Activated CD8-positive, alpha-beta memory T cell treated with anti-CD3 and anti-CD28 coated beads, Interleukin-2, amount 50 U/mL, for 1 hour (primary cell): Measurements from ENCODE around the gene MTR.
"Not testable (repeated sequence)": the region's sequence is repeated elsewhere in the genome, so short reads cannot be mapped to it uniquely, and the experiment has no call there.

Experiments
- DNase-seq: peaks from one replicate; pipeline ENCODE4 v3.0.0-alpha.2; 2020; ENCODE audit errors: extremely low read depth

MTR gene

DNA sequence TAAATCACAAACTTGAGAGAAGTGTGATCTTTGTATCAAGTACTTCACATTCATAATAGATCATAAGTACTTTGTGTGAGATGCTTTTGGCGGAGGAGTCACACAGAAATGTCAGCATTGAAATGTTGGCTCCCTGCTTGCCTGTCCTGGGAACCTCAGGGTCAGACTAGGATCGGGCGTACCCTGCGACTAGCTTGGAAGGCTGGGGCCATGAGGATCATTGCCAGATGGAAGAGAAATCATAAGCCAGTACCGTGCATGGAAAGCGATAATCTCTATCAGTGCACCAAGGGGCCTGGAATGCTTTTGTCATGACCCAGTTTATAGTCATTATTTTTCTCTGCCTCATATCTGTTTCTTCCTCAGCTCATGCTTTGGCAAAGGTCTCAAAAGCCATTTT is 35.5 kb downstream of the MTR start:
- DNase-seq: no peak

DNA sequence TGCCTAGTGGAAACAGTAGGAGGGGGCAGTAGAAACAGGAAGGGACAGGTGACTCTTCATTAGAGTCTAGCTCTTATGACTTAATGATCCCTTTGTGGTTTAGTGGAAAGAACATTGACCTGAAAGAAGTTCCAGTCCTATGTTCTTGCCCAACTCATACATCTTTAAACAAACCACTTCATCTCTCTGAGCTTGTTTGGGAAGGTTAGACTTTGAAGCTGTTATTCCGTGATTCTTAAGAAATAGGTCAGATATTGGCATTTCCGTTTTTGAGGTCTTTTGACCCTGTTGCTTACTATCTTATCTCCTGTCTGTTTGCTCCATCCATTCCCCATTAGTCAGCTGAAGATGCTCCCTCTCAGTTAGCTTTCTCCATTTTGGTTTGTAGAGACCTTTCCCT is 38.5 kb downstream of the MTR start:
- DNase-seq: no peak

DNA sequence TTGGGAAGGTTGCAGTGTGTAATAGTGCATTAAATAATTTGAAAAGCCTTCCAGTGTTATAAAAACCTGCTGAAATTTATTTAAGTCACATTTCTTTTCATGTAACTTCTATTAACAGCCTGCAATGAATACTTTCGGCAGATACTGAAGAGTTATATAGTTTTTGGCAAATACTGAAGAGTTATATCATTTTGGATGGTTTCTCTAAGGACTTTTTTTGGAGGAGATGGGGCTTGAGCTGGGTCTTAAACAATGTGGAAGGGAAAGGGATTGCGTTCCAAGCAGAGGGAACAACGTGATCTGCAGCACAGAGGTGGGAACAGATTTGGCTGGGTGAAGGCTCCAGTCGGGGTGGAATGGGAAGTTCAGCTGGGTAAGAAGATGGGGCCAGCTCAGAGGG is 39.8 kb downstream of the MTR start:
- DNase-seq: no peak

DNA sequence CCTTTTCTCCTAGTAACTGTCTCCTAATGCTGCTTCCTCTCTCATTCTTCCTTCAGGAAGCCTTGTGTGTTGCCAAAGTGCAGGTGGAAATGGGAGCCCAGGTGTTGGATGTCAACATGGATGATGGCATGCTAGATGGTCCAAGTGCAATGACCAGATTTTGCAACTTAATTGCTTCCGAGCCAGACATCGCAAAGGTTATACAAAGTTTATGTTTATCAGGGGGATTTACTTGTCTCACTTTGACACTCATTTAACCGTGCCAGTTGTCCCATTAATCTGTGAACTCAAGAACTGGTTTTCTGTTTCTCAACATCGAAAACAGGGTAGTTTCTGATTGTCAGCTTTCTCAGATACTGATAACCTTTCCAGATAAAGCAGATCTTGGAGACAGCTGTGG is 40.4 kb downstream of the MTR start:
- no peak for DNase-seq

DNA sequence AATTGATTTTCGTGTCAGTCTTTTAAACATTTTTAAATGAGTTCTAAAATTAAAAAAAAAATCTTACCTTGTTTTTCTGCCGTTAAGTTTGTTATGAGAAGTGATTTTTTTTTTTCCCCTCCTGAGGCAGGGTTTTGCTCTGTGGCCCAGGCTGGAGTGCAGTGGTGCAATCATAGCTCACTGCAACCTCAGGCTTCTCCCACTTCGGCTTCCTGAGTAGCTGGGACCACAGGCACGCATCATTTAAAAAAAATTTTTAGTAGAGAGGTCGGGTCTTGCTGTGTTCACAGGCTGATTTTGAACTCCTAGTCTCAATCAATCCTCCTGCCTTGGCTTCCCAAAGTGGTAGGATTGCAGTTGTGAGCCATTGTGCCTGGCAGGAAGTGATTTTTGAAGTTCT is 41.1 kb downstream of the MTR start:
- no peak for DNase-seq

DNA sequence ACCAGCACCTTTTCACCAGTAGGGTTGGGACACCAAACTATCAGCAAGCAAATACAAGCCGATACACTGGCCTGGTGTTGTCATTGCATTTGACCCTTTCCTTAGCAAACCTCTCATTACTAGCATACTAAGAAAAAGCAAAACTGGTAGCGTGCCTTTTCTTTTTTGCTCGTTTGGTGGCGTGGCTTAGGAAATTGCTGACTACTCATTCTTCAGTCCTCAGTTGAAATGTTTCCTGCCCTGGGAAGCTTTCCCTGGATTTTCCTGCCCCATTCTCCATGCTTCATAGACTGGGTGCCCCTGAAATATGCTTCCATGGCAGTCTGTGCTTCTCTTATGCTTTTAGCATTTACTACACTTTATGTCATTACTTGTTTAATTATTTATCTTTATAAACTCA is 42.0 kb downstream of the MTR start:
- no peak for DNase-seq

DNA sequence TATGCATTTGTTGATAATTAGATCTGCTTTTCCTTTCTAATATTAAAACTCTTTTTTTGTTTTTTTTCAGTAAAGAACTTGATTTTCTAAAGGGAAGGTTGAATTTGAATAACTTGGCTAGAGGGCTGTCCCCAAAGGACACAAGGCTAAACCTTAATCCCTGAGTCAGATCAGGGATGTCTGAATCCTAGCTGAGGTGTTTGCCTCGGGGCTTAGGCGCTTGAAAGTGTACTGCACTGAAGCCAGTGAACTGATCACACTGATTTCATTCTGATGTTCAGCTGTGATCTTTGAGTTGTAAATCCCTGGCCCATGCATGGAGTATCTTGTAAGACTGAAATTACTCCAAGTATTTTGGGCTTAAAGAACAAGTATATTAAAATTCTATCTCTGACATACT is 42.8 kb downstream of the MTR start:
- DNase-seq: no peak

DNA sequence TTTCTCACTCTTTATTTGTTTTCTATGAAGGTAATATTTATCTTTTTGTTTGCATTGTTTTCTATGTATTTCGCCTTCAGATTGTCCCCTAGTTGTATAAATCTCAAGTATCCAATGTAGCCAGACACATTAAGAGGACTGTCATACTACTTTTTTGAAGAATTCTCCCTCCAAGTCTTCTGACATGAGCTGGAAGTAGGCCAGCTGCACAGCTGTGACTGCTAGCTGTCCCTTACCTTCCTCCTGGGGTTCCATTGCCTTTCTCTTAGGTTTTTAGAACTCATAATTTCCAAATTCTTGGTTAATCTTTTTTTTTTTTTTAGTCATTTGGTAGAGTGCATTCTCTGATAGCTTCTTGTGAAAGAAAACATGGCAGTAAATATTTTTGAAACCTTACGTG is 46.2 kb downstream of the MTR start:
- DNase-seq: no peak

DNA sequence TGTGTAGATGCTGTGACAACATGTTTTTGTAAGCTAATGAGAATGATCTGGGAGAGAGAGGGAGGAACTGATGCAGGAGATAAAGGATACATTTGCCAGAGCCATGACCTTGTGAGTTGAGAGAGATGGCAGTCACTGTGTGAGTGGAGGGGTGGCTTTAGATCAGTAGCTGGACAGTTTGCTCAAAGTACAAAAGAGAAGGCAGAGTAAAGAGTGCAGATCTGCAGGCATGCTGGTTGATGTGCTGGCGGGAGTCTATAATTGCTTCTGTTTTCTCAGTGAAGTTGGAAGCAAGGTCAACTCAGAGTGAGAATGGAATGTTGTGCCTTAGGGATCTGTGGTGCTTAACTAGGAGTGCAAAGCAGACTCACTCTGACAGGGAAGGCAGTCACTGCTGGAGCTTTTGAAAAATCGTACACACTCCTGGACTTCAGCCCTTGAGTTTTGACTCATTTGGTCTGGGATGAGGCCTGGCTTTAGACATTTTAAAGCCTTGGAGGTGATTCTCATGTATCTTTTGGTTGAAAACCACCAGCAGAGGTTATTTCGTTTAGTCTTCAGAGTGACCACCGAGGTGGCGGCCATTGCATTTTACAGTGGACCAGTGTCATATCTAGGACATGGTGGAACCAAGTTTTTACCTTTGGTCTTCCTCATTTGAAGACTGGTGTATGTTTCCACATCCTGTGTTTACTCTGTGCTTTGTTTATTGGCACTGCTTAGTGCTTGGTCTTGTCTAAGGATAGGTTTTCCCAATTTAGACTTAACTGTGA is 49.6 kb downstream of the MTR start:
- DNase-seq: no peak

DNA sequence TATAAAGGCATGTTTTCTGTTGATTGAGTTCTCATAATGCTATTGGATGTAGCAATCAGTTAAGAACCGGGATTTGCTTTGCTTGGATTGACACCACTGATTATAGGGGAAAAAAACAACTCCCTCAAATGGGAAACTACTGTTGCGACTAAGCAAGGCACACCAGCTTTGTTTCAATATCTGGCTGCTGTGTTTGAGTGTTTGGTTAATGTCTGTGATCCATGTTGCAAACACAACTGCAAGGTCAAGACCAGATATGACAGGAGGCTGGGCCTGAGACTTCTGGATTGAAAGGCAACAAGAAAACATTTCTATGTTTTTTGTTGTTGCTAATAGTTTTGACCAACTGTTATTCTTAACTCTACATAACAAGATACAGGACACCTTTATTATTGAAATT is 50.7 kb downstream of the MTR start:
- DNase-seq: no peak

DNA sequence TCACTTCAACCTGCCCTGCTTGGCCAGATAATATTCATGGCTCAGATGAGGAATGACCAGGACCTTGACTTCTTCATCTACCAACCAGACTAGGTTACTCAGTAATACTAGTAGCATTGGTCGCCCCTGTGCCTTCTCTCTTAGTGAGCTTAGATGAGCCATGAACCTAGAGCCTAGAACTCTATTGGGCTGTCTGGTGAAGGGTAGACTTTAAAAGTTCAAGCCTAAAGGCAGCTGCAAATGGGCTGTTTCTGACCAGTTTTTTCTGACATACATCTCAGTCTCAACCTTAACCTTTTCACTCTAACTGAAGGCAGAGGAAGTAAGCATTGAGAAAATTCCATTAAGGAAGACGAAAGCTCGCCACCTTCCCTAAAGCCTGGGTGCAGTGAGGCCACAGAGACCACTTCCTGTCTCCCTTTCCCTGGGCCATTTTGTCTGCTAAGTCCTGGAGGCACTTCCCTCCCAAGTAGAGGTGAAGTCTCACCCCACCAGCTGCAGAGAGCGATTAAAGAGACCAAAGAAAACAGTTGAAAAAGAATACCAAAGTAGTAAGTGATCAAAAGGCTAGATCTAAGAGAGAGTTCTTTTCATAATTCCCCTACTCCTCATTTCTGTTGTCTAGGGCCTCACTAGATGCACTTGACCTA is 53.3 kb downstream of the MTR start:
- no peak for DNase-seq

DNA sequence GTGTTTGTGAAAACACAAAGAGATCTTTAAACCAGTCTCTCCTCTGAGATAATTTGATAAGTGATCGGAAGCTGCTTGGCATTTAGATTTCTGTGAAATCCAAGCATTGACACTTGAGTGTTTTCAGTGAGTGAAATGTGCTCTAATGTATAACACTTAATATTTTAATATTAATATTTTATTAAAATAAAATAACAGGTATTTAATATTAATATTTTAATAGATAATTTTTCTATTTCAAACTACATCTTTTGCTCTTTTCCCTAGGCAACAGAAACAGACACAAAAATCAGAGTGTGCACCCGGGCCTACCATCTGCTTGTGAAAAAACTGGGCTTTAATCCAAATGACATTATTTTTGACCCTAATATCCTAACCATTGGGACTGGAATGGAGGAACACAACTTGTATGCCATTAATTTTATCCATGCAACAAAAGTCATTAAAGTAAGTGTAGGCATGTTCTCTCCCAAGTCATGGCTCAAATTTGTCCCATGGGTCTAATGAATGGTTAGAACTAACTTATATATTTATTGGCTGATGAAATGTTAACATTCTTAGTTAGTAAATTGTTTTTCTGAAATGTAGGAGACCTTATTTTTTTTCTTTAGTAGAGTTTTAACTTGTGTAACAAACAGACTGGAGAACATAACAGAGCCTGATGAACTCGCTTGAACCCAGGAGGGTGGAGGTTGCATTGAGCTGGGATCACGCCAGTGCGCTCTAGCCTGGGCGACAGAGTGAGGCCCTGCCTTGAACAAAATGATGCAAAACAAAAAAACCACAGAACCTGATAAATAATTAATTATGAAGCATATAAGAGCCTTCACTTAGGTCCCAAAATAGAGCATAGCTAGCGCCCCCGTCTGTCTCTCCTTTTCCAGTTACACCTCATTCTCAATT is 55.2 kb downstream of the MTR start:
- DNase-seq: no peak

DNA sequence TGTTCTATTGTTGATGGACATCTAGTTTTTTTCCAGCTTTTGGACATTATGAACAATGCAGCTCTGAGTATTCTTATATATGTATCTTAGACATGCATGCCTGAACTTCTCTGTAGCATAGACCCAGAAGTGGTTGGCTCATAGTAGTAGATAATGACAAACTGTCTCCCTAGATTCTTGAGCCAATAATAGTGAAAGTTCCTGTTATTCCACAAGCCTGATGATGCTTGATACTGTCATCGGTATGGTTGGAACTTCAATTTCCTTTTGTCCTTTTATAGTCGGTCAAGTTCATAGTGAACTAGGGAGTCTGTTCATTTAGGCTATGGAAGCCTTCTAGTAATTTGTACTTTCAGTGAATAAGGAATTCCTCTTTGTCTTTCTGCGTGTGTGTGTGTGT is 56.8 kb downstream of the MTR start:
- DNase-seq: no peak

DNA sequence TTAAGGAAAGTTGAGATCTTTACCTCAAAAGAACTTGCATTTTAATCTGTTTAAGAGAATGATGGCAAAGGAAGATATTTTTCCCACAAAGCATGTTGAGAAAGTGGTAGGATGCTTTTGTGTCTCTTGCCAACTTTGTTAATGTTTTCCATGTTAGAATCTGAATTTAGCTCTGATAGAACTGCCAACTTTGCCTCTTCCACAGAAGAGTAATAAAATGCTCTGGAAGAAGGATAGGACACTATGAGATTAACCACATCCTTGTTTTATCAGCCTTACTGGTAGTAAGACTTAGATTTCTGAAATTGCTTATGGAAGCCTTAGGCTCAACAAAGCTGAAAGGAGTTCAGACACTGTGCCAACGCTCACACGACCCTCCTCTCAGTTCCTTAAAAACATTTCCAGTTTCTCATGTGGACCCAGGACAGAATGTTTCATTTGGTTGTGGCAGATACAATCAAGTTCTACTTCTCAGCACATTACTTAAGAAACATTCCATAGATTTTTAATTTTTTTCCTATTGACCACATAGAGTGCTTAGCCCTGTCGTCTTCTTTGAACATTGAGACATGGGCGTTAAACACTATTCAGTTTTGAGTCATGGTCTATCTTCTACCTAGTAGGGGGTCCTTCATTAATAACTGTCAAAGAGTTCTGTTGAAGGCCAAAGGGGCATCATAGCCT is 59.0 kb downstream of the MTR start:
- no peak for DNase-seq

DNA sequence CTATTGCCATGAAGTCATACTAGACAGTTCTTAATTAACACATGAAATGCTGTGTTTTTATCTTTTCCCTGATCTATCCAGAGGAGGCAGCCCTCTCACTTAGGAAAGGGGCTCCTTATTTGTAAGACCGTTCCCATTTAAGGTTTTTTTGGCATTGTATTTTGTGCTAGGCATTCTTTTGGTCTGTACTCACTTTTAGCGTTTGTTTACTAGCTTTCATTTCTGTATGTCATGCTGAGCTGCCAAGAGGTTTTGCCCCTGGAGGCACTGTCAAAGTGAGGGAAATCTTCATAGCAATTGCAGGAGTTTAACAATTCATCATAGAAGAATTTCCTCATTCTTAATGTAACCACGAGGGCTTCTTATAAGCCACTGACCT is 59.5 kb downstream of the MTR start:
- DNase-seq: no peak

DNA sequence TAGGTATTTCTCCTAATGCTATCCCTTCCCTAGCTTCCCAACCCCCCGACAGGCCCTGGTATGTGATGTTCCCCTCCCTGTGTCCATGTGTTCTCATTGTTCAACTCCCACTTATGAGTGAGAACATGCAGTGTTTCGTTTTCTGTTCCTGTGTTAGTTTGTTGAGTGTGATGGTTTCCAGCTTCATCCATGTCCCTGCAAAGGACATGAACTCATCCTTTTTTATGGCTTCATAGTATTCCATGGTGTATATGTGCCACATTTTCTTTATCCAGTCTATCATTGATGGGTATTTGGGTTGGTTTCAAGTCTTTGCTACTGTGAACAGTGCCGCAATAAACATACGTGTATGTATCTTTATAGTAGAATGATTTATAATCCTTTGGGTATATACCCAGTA is 61.6 kb downstream of the MTR start:
- not testable (repeated sequence) for DNase-seq

DNA sequence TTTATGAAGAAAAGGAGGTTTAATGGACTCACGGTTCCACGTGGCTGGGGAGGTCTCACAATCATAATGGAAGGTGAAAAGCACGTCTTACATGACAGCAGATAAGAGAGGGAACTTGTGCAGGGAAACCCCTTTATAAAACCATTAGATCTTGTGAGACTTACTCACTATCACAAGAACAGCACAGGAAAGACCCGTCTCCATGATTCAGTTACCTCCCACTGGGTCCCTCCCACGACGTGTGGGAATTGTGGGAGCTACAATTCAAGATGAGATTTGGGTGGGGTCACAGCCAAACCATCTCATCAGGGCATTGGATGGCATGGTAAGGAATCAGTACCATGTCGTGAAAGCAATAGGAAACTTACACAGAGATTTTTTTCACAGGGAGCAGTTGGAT is 63.1 kb downstream of the MTR start:
- DNase-seq: no peak

DNA sequence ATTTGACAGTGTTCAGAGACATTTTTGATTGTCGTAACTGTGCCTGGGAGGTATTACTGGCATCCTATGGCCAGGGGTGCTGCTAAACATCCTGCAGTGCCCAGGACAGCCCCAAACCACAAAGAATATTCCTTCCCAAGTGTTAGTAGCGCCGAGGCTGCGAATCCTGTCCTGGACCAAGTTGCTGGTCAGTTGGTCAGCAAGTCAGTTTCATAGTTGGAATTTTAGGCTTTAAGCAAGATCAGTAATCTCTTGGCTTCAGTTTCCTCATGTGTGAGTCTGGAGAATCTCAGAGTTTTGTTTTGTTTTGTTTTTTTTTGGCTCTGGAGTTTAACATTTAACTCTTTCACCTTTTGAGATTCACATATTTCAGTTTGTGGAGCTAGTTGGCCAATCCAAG is 65.0 kb downstream of the MTR start:
- DNase-seq: no peak

DNA sequence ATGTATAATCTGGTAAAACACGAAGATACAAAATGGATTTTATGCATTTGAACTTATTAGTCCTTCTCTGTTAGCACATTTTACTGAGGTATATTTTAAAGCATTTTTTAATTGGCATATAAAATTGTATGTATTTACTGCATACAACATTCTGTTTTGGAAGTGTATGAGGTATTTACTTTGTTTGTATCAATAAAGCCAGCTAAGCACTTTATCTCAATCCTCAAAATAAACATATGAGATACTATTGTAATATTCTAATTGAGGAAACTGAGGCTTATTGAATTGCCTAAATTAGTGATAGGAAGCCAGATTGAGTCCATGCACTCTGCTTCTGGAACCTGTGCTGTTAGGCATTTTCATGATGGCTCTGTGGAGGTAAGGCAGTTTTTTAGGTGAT is 65.6 kb downstream of the MTR start:
- no peak for DNase-seq

DNA sequence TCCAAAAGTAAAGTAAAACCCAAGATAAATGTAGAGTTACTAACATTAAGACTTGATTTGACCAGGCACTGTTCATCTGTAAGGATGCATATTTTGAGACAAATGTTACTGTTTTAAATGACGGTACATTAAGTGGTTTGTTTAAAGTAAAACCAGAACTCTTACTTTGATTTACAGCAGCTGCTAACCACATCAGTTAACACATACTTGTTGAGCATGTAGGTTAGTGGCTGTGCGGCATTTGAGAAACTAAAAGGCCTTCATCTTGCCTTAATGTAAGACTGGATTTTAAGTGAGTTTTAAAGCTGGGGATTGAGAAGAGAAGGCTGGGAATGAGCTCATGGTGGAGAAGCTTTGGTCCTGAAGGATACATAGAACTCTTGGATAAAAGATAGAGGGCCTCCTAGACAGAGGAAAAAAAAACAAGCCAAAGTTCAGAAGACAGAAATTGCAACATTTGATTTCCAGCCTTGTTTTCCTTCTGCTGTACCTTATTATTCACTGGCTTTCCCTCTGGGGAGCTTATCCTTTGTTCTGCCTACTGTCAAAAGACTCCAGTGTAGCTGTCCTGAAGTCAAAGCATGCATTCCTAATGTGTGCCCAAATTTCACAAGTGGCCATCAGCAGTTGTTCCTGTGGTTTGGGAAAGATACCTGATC is 66.6 kb downstream of the MTR start:
- no peak for DNase-seq

DNA sequence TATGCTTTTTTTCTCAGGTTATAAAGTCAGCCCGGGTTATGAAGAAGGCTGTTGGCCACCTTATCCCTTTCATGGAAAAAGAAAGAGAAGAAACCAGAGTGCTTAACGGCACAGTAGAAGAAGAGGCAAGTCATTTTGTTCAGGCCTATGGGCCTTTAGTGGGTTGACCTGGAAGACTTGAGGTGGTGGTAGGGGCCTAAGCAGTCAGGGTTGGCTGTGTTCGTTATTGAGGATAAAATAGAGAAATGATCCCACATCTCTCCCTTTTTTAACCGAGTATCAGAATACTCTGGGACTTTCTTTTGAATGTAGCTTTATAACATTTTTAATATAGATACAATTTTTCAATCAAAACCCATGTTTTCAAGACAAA is 67.1 kb downstream of the MTR start:
- no peak for DNase-seq
